Fibroblast of mammary gland (primary cell): ENCODE measurements around the gene BPIFB2.
"Not testable (repeated sequence)": the region's sequence is repeated elsewhere in the genome, so short reads cannot be mapped to it uniquely, and the experiment has no call there.

ENCODE experiments used
- DNase-seq: peaks from one replicate; pipeline ENCODE4 v3.0.0-alpha.2; 2010; ENCODE audit warnings: low read depth
- H3K4me3 ChIP-seq: 2 replicates; pipeline ENCODE4 v1.5.1; 2011; ENCODE audit warnings: low read depth, mild to moderate bottlenecking, low read length, moderate library complexity; ENCODE audit not compliant: control insufficient read depth
- TF ChIP-seq, protein P1 (sequence below): conservative IDR thresholded peaks from 2 replicates; pipeline ENCODE4 v1.5.1; 2011; ENCODE audit warnings: low read depth, low read length, inconsistent platforms; ENCODE audit not compliant: control insufficient read depth, insufficient read depth

BPIFB2 gene

DNA sequence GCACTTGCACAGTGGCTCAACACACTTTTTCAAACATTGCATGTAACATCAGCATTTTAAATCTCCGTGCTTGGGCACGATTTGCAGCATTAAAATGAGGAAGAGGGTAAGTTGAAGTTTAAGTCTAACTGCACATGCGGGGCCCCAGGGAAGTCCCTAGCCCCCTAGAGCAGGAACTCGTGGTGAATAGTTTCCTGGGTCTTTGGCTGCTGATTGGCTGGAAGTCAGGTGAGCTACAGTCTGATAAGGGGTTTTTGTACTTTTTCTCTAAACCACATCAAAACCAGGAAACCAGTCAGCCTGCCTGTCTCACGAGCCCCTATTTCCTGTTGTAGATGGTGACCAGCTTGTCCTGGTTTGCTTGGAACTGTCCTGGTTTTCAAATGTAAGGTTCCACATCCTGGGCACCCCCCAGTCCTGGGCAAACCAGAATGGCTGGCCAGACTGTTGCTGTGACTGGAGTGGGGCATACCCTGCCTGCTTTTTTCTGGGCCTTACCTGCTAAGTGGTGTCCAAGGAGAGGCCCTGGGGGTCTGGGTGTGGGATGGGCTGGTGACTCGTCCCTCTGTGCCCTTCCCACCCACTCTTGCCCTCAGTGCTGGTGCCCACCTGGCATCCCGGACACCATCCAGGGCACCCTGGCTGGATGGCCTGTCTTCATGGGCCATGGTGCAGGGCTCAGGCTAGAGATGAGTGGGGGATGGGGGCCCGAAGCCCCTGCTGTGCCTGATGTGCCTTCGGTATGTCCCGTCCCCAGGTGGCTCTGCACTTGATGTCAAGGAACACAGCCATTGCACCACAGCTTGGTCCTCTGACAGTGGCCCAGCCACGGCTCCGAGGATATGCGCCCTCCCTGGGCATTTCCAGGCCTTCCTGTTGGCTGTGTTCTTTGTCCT lies 35.1 kb upstream of the BPIFB2 start:
- TF ChIP-seq, protein P1, sequence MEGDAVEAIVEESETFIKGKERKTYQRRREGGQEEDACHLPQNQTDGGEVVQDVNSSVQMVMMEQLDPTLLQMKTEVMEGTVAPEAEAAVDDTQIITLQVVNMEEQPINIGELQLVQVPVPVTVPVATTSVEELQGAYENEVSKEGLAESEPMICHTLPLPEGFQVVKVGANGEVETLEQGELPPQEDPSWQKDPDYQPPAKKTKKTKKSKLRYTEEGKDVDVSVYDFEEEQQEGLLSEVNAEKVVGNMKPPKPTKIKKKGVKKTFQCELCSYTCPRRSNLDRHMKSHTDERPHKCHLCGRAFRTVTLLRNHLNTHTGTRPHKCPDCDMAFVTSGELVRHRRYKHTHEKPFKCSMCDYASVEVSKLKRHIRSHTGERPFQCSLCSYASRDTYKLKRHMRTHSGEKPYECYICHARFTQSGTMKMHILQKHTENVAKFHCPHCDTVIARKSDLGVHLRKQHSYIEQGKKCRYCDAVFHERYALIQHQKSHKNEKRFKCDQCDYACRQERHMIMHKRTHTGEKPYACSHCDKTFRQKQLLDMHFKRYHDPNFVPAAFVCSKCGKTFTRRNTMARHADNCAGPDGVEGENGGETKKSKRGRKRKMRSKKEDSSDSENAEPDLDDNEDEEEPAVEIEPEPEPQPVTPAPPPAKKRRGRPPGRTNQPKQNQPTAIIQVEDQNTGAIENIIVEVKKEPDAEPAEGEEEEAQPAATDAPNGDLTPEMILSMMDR = no peak
- DNase-seq = no peak
- no peak overlapping the region for H3K4me3 ChIP-seq

DNA sequence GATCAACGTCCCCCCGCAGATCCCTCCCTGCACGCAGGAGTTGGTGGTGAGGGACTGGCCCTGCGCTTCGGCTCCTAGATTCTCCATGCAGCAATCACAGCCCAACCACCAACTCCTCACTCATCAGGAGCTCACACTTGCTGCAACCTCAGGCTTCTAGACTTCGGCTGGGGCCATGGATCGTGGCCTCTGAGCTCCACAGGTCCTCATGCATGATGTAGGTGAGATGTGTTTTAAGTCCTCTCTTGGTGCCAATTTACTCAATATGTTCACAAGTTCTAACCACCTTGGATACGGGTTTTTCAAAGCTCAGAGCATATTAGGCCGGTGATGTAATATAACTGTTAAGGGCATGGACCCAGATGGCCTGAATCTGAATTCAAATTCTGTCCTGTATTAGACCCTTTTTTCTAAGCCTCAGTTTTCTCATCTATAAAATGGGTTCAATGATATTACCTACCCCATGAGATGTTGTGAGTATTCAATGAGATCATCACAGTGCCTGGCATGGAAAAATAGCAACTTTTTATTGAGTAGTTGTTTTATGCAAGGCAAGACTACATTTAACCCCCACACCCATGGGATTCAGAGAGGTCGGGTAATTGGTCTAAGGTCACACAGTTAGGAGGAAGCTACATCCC lies 34.3 kb upstream of the BPIFB2 start:
- no peak for DNase-seq
- TF ChIP-seq, protein P1 = no peak
- no peak overlapping the region for H3K4me3 ChIP-seq

DNA sequence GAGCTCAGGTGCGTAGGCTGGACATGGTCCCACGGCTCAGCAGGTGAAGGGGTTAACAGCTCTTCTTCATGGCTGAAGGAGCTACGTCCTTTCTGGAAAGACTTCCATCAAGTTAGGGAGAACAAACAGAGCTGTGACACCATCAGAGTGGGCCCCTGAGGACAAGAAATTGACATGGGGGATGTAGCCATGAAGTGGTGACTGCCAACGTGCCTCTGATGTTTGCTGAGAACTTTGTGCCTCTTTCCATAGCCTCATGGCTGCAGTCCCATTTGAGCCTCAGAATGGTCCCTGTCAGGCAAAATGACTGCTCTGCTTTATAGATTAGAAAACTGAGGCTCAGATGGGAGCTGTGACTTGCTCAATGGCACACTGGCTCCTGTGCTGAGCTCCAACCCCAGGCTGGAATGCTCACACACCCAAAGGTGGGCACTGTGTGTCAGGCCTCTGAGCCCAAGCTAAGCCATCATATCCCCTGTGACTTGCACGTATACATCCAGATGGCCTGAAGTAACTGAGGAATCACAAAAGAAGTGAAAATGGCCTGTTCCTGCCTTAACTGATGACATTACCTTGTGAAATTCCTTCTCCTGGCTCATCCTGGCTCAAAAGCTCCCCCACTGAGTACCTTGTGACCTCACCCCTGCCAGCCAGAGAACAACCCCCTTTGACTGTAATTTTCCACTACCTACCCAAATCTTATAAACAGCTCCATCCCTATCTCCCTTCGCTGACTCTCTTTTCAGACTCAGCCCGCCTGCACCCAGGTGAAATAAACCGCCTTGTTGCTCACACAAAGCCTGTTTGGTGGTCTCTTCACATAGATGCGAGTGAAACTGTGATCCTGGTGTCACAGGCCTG lies 33.1 kb upstream of the BPIFB2 start:
- not testable (repeated sequence) for DNase-seq, H3K4me3 ChIP-seq

DNA sequence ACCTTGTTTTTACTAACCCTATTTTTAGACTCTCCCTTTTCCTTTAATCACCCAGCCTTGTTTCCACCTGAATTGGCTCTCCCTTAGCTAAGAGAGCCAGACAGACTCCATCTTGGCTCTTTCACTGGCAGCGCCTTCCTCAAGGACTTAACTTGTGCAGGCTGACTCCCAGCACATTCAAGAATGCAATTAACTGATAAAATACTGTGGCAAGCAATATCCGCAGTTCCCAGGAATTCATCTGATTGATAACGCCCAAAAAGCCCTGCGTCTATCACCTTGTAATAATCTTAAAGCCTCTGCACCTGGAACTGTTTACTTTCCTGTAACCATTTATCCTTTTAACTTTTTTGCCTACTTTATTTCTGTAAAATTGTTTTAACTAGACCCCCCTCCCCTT lies 32.4 kb upstream of the BPIFB2 start:
- H3K4me3 ChIP-seq, DNase-seq: not testable (repeated sequence)

DNA sequence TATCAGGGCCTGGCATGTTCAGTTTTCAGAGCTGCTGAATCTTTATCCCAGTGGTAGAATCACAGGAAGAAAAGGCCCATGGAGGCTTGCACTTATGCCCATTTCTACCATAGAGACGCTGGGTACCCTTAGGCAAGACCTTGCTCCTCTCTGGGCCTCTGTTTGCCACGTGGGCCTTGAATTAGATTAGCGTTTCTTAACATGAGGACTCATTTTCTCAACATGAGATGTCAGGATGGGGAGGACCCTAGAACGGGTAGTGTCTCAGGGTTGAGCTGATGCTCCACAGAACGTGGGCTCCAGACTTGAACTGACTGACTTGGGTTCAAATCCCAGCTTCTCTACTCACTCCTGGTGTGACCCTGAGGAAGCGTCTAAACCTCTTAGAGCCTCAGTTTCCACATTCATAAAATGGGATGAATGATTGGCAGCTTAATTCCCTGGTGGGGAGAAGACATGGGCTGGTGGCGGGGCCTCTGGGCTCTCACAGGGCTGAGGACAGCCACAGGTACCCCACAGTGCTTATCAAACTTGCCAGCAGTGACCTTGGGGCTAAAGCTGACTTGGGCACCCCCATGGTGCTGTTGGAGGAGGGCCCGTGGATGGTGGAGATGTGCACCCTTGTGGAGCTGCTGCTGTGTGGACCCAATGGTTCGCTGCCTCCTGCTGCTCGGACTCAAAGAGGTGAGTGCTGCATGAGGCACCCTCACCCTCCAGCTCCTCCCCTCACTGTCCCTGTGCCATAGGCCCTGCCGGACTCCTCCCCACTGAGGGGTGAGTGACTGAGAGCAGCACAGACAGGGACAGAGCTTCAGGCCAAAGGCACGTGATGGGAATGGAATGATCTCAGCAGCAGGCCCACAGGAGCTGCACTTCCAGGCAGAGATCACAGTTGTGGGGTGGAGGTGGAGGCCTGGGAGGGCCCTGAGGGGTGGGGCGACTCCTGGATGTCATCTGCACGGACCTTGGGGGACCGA lies 31.5 kb upstream of the BPIFB2 start:
- TF ChIP-seq, protein P1 = no peak
- no peak overlapping the region for H3K4me3 ChIP-seq
- DNase-seq = no peak

DNA sequence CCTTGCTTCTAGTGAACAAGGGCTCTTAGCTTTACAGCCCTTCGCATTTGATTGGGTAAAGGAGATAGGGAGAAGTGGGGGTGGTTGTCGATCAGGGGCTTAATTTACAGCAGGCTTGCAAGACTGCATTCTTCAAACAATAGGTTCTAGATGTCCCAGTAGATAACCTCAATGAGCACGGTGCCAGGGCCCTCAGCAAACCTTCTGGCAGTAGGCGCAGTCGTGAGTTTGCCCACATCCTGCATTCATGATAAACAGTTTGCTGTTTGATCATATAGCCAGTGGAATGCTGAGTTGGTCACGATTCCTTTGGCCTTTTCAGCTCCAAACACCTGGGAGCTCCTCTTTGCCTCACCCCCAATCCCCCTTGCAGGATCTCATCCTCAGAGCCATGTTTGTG lies 30.8 kb upstream of the BPIFB2 start:
- TF ChIP-seq, protein P1 = no peak
- DNase-seq = no peak
- H3K4me3 ChIP-seq = no peak overlapping the region
